Naive thymus-derived CD4-positive, alpha-beta T cell (primary cell): ENCODE data around the gene ZNF620. TPM values are rescaled to one million over a fixed set of nuclear protein-coding genes. Genes with fewer than 3 reads are reported as not detected.
"Not testable (repeated sequence)": the region's sequence is repeated elsewhere in the genome, so short reads cannot be mapped to it uniquely, and the experiment has no call there.

Experiments used
- ATAC-seq: fragments of 150-1000 bp; cut with Tn5 transposase; 2 replicates; pipeline ENCODE4 v1.10.0; 2021; ENCODE audit warnings: mild to moderate bottlenecking, moderate library complexity
- CTCF ChIA-PET: fragments of 350-600 bp; sonication (Branson Sonifier 250); formaldehyde crosslinking; loops from one replicate; lab custom pipeline; 2021; ENCODE audit warnings: antibody characterized with exemption; lab: Charles Lee
- POLR2A ChIA-PET: fragments of 350-600 bp; sonication (Branson Sonifier 250); formaldehyde crosslinking; loops from one replicate; lab custom pipeline; 2021; ENCODE audit warnings: antibody characterized with exemption, inconsistent platforms; lab: Charles Lee
- DNase-seq, 9 donors: peaks; one replicate each; pipeline versions ENCODE4 v3.0.0 to v3.0.0-alpha.2; 2020 to 2022; ENCODE audit warnings: mixed read lengths in 1 of 9
- H3K27ac ChIP-seq: one replicate; pipeline ENCODE4 v1.7.0; 2013; ENCODE audit warnings: mild to moderate bottlenecking, low read depth, low read length, moderate library complexity
- H3K27me3 ChIP-seq, 2 donors: one replicate each; pipeline ENCODE4 v1.7.0; 2013; ENCODE audit warnings: low read length in 2 of 2, mild to moderate bottlenecking in 2 of 2, moderate library complexity in 2 of 2; ENCODE audit not compliant: control insufficient read depth in 2 of 2, insufficient read depth in 2 of 2
- H3K36me3 ChIP-seq, 3 experiments: 1 replicate in 2 of 3; 2 replicates in 1 of 3; pipeline ENCODE4 v1.7.0; 2013; ENCODE audit warnings: low read length in 3 of 3, mild to moderate bottlenecking in 3 of 3, moderate library complexity in 1 of 3; ENCODE audit not compliant: insufficient read depth in 3 of 3, control insufficient read depth in 2 of 3
- H3K4me1 ChIP-seq, 2 donors: one replicate each; pipeline ENCODE4 v1.7.0; 2013; ENCODE audit warnings: low read length in 2 of 2, mild to moderate bottlenecking in 2 of 2, moderate library complexity in 1 of 2; ENCODE audit not compliant: control insufficient read depth in 2 of 2, insufficient read depth in 2 of 2
- H3K4me3 ChIP-seq: 2 replicates; pipeline ENCODE4 v1.7.0; 2013; ENCODE audit warnings: mild to moderate bottlenecking, low read length
- H3K9me3 ChIP-seq, 3 experiments: 1 replicate in 2 of 3; 2 replicates in 1 of 3; pipeline ENCODE4 v1.7.0; 2013; ENCODE audit warnings: low read length in 3 of 3; ENCODE audit not compliant: control insufficient read depth in 2 of 3
- H3K27ac Mint-ChIP-seq, 9 donors: one replicate each; pipeline ENCODE4 v1.8.0; 2020 to 2022; ENCODE audit warnings: mixed read lengths in 9 of 9, mild to moderate bottlenecking in 8 of 9, moderate library complexity in 5 of 9, inconsistent platforms in 2 of 9
- H3K27me3 Mint-ChIP-seq, 5 donors: one replicate each; pipeline ENCODE4 v1.8.0; 2021 to 2022; ENCODE audit warnings: mixed read lengths in 5 of 5, mild to moderate bottlenecking in 1 of 5
- H3K36me3 Mint-ChIP-seq, 5 donors: one replicate each; pipeline ENCODE4 v1.8.0; 2020 to 2022; ENCODE audit warnings: mixed read lengths in 5 of 5, mild to moderate bottlenecking in 3 of 5, inconsistent platforms in 1 of 5
- H3K4me1 Mint-ChIP-seq, 7 donors: one replicate each; pipeline ENCODE4 v1.8.0; 2020 to 2022; ENCODE audit warnings: mixed read lengths in 7 of 7, mild to moderate bottlenecking in 3 of 7, inconsistent platforms in 1 of 7
- H3K4me3 Mint-ChIP-seq, 10 donors: one replicate each; pipeline ENCODE4 v1.8.0; 2020 to 2022; ENCODE audit warnings: mild to moderate bottlenecking in 10 of 10, mixed read lengths in 10 of 10, moderate library complexity in 6 of 10, inconsistent platforms in 2 of 10
- H3K9me3 Mint-ChIP-seq, 11 donors: one replicate each; pipeline ENCODE4 v1.8.0; 2020 to 2022; ENCODE audit warnings: mixed read lengths in 11 of 11, mild to moderate bottlenecking in 4 of 11, inconsistent platforms in 1 of 11, moderate library complexity in 1 of 11
- intact Hi-C, 2 donors: fragments of 100-400 bp; cut with micrococcal nuclease; formaldehyde crosslinking; loops; one replicate each; pipeline ENCODE4 v1.15.1; 2023
- polyA plus RNA-seq, 2 donors: library from polyadenylated mRNA; unstranded; fragments of 300-500 nt; fragmentation: Illumina TruSeq; gene quantifications; one replicate each; pipeline ENCODE4 v1.2.3, GENCODE V29; 2021
- total RNA-seq, 6 experiments: library from RNA in 5 of 6; stranded (reverse) in 5 of 6; gene quantifications; 1 replicate in 5 of 6; 2 replicates in 1 of 6; pipeline ENCODE4 v1.2.3 and lab custom pipeline; 2021 to 2026

Gene ZNF620
- total and polyA plus RNA-seq, 7 experiments from 2014 or later = 1.3 to 6.4 (median 3.6) TPM

GRCh38 chr3:40461161-40461560 lies 44.7 kb upstream of the ZNF620 start:
- Mint-ChIP-seq H3K36me3 (peaks cover 16 to 58% (median 48%) of the 10 kb centered on the region in 5 donors), H3K9me3 (peaks cover 0 to 4% (median 0%) of the 10 kb centered on the region in 11 donors), H3K27ac (peak overlapping the region in 4 of 9 donors; percentile 24 to 71 (median 47)), H3K4me3 (no peak overlapping the region), H3K27me3 (no peaks in the 10 kb centered on the region), H3K4me1 (peaks cover 27 to 67% (median 57%) of the 10 kb centered on the region in 7 donors)
- Histone ChIP-seq H3K9me3 (no peaks in the 10 kb centered on the region), H3K4me3 (no peak overlapping the region), H3K4me1 (peaks cover 29 to 32% of the 10 kb centered on the region in 2 donors), H3K27ac (no peak overlapping the region), H3K27me3 (no peaks in the 10 kb centered on the region), H3K36me3 (peaks cover 8 to 49% (median 10%) of the 10 kb centered on the region in 3 experiments)
- DNase-seq (no peak), ATAC-seq (no peak)
- intact Hi-C loops = no loop called here
- ChIA-PET CTCF (no interaction called here), POLR2A (interaction anchor here (0.6 to 0.9 kb wide), 3 partner anchors 7 to 1499 kb away, joined by 3 to 7 read pairs (median 3); no protein-coding TSS in a partner anchor)

GRCh38 chr3:40462838-40463237 lies 43.0 kb upstream of the ZNF620 start:
- Histone ChIP-seq H3K4me1 (peaks cover 27 to 31% of the 10 kb centered on the region in 2 donors), H3K36me3 (peaks cover 10 to 53% (median 10%) of the 10 kb centered on the region in 3 experiments)
- ATAC-seq, H3K27ac ChIP-seq, H3K9me3 Mint-ChIP-seq, intact Hi-C loops, H3K27me3 ChIP-seq, H3K27ac Mint-ChIP-seq, H3K9me3 ChIP-seq, H3K4me3 Mint-ChIP-seq, DNase-seq, CTCF ChIA-PET, H3K4me3 ChIP-seq, H3K27me3 Mint-ChIP-seq: not testable (repeated sequence)
- H3K36me3 Mint-ChIP-seq = peaks cover 16 to 68% (median 51%) of the 10 kb centered on the region in 5 donors
- POLR2A ChIA-PET = interaction anchor here (0.8 to 2.3 kb wide), 2 partner anchors 10 to 42 kb away, joined by 3 to 8 read pairs; no protein-coding TSS in a partner anchor
- H3K4me1 Mint-ChIP-seq = peaks cover 27 to 58% (median 48%) of the 10 kb centered on the region in 7 donors

GRCh38 chr3:40463579-40463978 lies 42.3 kb upstream of the ZNF620 start:
- Mint-ChIP-seq H3K4me3 (peak overlapping the region in 5 of 10 donors; percentile 4 to 55 (median 23)), H3K4me1 (peaks cover 22 to 51% (median 40%) of the 10 kb centered on the region in 7 donors), H3K36me3 (peaks cover 16 to 71% (median 45%) of the 10 kb centered on the region in 5 donors), H3K27ac (peak overlapping the region in 7 of 9 donors; percentile 33 to 90 (median 76)), H3K9me3 (peaks cover 0 to 2% (median 0%) of the 10 kb centered on the region in 11 donors), H3K27me3 (no peaks in the 10 kb centered on the region)
- H3K4me3 ChIP-seq = no peak overlapping the region
- H3K4me1 ChIP-seq = peaks cover 19 to 24% of the 10 kb centered on the region in 2 donors
- H3K27me3 ChIP-seq = no peaks in the 10 kb centered on the region
- no peaks in the 10 kb centered on the region for H3K9me3 ChIP-seq
- H3K27ac ChIP-seq = peak overlapping the region; percentile 43
- no peak for ATAC-seq
- DNase-seq = no peak
- H3K36me3 ChIP-seq = peaks cover 9 to 49% (median 11%) of the 10 kb centered on the region in 3 experiments
- CTCF ChIA-PET = no interaction called here
- POLR2A ChIA-PET = interaction anchor here (0.6 to 2.3 kb wide), 4 partner anchors 9 to 1392 kb away, joined by 3 to 8 read pairs (median 5); no protein-coding TSS in a partner anchor
- intact Hi-C loops = no loop called here

GRCh38 chr3:40464339-40465110 lies 41.3 kb upstream of the ZNF620 start:
- no peak overlapping the region for H3K4me3 ChIP-seq
- intact Hi-C loops = no loop called here
- peaks cover 0 to 39% (median 4%) of the 10 kb centered on the region in 3 experiments for H3K36me3 ChIP-seq
- peaks cover 13 to 42% (median 34%) of the 10 kb centered on the region in 7 donors for H3K4me1 Mint-ChIP-seq
- CTCF ChIA-PET = no interaction called here
- H3K4me1 ChIP-seq = peaks cover 13 to 20% of the 10 kb centered on the region in 2 donors
- no peaks in the 10 kb centered on the region for H3K27me3 Mint-ChIP-seq
- H3K27ac ChIP-seq = peak overlapping the region; percentile 43
- peaks cover 16 to 64% (median 40%) of the 10 kb centered on the region in 5 donors for H3K36me3 Mint-ChIP-seq
- no peaks in the 10 kb centered on the region for H3K27me3 ChIP-seq
- DNase-seq (peak in 7 of 9 donors; percentile 46 to 72 (median 65)), ATAC-seq (peak; percentile 93)
- POLR2A ChIA-PET = interaction anchor here (0.6 to 2.3 kb wide), 9 partner anchors 9 to 1391 kb away, joined by 3 to 11 read pairs (median 3); partner anchors contain the start of gene ZNF619
- peak overlapping the region; percentile 6 to 67 (median 42) for H3K4me3 Mint-ChIP-seq
- H3K9me3 Mint-ChIP-seq = peaks cover 0 to 2% (median 0%) of the 10 kb centered on the region in 11 donors
- H3K27ac Mint-ChIP-seq = peak overlapping the region; percentile 35 to 90 (median 80)
- no peaks in the 10 kb centered on the region for H3K9me3 ChIP-seq

- ATAC-seq = no peak
- H3K4me3 ChIP-seq = no peak overlapping the region
- H3K27me3 ChIP-seq = no peaks in the 10 kb centered on the region
- DNase-seq = no peak
- Mint-ChIP-seq H3K9me3 (peaks cover 0 to 2% (median 0%) of the 10 kb centered on the region in 11 donors), H3K36me3 (peaks cover 16 to 64% (median 40%) of the 10 kb centered on the region in 5 donors), H3K27ac (peak overlapping the region in 8 of 9 donors; percentile 10 to 90 (median 76)), H3K4me1 (peaks cover 13 to 42% (median 34%) of the 10 kb centered on the region in 7 donors), H3K4me3 (peak overlapping the region in 1 of 10 donors; percentile 1), H3K27me3 (no peaks in the 10 kb centered on the region)
- ChIA-PET CTCF (no interaction called here), POLR2A (interaction anchor here (0.7 to 2.3 kb wide), 6 partner anchors 8 to 153 kb away, joined by 3 to 11 read pairs (median 4); partner anchors contain the start of gene ZNF619)
- peaks cover 13 to 20% of the 10 kb centered on the region in 2 donors for H3K4me1 ChIP-seq
- H3K27ac ChIP-seq = no peak overlapping the region
- intact Hi-C loops = no loop called here
- H3K36me3 ChIP-seq = peaks cover 0 to 34% (median 4%) of the 10 kb centered on the region in 3 experiments
- no peaks in the 10 kb centered on the region for H3K9me3 ChIP-seq
Measured at GRCh38 chr3:40465111-40465407, 40.8 kb upstream of the ZNF620 start.

GRCh38 chr3:40465456-40465855 lies 40.4 kb upstream of the ZNF620 start:
- Histone ChIP-seq H3K9me3 (no peaks in the 10 kb centered on the region), H3K4me1 (peaks cover 13 to 20% of the 10 kb centered on the region in 2 donors), H3K27me3 (no peaks in the 10 kb centered on the region), H3K36me3 (peaks cover 0 to 31% (median 4%) of the 10 kb centered on the region in 3 experiments), H3K4me3 (no peak overlapping the region), H3K27ac (no peak overlapping the region)
- H3K36me3 Mint-ChIP-seq = peaks cover 16 to 61% (median 40%) of the 10 kb centered on the region in 5 donors
- H3K4me3 Mint-ChIP-seq = peak overlapping the region in 1 of 10 donors; percentile 1
- CTCF ChIA-PET = no interaction called here
- peaks cover 13 to 38% (median 34%) of the 10 kb centered on the region in 7 donors for H3K4me1 Mint-ChIP-seq
- peaks cover 0 to 2% (median 0%) of the 10 kb centered on the region in 11 donors for H3K9me3 Mint-ChIP-seq
- peak overlapping the region in 7 of 9 donors; percentile 35 to 90 (median 76) for H3K27ac Mint-ChIP-seq
- ATAC-seq = no peak
- DNase-seq = no peak
- intact Hi-C loops = no loop called here
- POLR2A ChIA-PET = interaction anchor here (0.7 to 2.0 kb wide), 6 partner anchors 8 to 154 kb away, joined by 3 to 12 read pairs (median 4); partner anchors contain the start of genes RPL14 and ZNF619
- no peaks in the 10 kb centered on the region for H3K27me3 Mint-ChIP-seq
